Neural progenitor cell (in vitro differentiated cells): ENCODE data around the gene ATP5MC3.

Experiments used
- EZH2 ChIP-seq: fragments of 200-600 bp; sonication (generic); IDR thresholded peaks from 2 replicates; pipeline ENCODE4 v1.6.1; 2017; ENCODE audit warnings: antibody characterized with exemption, mild to moderate bottlenecking, moderate library complexity
- EZH2phosphoT487 ChIP-seq: fragments of 200-600 bp; sonication (generic); IDR thresholded peaks from 2 replicates; pipeline ENCODE4 v1.6.1; 2017; ENCODE audit warnings: antibody characterized with exemption
- TF ChIP-seq, protein P1 (sequence below): fragments of 200-600 bp; sonication (generic); IDR thresholded peaks from 2 replicates; pipeline ENCODE4 v1.5.1; 2017; ENCODE audit warnings: antibody characterized with exemption, mild to moderate bottlenecking

DNA sequence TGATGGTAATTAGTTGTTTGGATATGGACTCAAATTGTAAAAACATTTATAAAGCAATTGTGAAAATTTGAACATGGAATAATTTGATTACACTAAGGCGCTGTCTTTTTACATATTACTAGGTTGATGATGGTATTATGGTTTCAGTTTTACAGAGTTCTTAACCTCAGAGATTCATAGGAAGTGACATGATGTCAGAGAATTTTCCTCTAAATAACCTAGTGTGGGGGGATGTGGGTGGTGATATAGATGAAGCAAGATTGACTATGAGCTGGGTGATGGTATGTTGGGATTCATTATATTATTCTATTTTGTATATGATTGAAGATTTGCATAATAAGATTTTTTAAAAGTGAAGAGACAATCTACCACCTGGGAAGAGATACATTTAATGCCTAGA lies 45.9 kb upstream of the ATP5MC3 start:
- TF ChIP-seq, protein P1, sequence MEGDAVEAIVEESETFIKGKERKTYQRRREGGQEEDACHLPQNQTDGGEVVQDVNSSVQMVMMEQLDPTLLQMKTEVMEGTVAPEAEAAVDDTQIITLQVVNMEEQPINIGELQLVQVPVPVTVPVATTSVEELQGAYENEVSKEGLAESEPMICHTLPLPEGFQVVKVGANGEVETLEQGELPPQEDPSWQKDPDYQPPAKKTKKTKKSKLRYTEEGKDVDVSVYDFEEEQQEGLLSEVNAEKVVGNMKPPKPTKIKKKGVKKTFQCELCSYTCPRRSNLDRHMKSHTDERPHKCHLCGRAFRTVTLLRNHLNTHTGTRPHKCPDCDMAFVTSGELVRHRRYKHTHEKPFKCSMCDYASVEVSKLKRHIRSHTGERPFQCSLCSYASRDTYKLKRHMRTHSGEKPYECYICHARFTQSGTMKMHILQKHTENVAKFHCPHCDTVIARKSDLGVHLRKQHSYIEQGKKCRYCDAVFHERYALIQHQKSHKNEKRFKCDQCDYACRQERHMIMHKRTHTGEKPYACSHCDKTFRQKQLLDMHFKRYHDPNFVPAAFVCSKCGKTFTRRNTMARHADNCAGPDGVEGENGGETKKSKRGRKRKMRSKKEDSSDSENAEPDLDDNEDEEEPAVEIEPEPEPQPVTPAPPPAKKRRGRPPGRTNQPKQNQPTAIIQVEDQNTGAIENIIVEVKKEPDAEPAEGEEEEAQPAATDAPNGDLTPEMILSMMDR, result no peak
- TF ChIP-seq EZH2 (no peak), EZH2phosphoT487 (no peak)
